Right kidney (tissue), 1 donor: Measurements from ENCODE around the gene CNRIP1.
A peak's percentile ranks its signal among the peaks of the same experiment; 100 is the strongest.

Source experiments
- DNase-seq: peaks from one replicate; pipeline ENCODE4 v3.0.0-alpha.2; 2016

CNRIP1 gene

DNA sequence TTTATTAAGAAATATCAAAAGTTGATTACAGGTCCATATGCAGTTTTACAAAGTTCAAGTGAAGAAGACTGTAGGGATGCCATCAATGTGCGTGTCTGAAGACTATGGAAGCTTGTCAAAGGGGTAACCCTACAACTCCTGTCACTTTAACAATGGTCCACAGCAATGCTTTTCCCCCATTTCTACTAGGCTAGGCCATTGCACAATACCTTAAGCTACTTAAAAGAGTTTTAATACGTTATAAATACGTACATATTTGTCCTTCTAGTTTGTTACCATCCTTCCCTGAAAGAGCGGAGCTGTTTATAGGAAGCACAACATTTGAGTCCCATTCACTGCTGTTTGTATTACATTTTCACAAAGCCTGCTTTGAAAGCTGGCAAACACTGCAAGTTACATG lies 26.7 kb downstream of the CNRIP1 start:
- no peak for DNase-seq

DNA sequence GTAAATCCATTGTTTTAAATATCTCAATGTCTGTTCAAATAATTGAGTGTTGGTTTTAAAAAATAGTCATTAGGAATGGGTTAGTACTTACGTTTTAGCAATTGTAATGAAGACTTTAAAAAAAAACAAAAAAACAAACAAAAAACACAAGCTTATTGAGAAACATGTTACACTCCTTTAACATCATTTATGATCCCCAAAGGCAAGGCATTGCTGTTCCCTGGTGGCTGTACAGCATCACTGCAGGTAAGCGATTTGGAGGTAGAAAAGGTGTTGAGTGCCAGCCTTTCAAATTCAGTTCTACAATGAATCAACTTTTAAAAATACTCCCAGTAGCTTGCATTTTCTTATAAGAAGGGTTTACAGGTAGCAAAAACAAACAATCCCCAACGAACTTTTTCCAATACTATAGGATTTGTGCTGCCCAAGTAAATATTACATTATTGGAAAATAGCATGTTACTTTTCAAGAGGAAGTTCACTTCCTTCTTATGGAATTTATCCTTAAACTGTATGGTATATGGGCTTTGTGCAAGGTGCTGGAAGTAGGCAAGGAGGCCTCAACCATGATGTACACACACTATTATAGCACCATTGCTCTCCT lies 27.5 kb downstream of the CNRIP1 start:
- no peak for DNase-seq

DNA sequence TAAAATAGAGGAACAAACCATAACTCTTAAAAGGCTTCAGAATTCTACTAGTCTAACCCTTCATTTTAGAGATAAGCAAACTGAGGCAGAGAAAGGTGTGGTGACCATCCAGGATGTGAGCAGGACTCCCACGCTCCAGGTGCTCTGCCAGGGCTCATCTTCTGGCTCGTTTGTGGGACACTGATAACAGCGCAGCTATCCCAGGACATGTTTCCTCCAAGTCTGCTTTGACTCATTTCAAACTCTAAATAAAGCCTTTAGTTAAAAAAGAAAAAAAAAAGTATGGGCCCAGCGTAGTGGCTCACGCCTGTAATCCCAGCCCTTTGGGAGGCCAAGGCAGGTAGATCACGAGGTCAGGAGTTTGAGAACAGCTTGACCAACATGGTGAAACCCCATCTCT lies 28.4 kb downstream of the CNRIP1 start:
- DNase-seq = no peak

DNA sequence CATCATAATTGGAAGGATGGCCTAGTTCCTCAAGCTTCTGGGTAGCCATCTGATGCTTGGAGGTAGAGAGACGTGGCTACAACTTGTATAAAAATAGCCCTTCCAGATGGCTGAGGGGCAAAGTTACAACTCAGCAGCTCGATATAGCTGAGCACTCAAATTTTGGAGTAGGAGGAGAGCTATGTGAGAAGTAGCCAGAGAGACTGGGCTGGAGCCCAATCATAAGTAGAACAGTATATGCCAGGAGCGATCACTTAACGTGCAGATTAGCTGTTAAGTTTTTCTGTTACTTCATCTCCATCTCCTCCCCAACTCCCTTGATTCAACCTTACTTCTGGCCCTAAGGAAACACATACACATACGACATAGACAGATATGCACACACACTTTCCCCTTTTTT lies 28.8 kb downstream of the CNRIP1 start:
- DNase-seq = no peak

DNA sequence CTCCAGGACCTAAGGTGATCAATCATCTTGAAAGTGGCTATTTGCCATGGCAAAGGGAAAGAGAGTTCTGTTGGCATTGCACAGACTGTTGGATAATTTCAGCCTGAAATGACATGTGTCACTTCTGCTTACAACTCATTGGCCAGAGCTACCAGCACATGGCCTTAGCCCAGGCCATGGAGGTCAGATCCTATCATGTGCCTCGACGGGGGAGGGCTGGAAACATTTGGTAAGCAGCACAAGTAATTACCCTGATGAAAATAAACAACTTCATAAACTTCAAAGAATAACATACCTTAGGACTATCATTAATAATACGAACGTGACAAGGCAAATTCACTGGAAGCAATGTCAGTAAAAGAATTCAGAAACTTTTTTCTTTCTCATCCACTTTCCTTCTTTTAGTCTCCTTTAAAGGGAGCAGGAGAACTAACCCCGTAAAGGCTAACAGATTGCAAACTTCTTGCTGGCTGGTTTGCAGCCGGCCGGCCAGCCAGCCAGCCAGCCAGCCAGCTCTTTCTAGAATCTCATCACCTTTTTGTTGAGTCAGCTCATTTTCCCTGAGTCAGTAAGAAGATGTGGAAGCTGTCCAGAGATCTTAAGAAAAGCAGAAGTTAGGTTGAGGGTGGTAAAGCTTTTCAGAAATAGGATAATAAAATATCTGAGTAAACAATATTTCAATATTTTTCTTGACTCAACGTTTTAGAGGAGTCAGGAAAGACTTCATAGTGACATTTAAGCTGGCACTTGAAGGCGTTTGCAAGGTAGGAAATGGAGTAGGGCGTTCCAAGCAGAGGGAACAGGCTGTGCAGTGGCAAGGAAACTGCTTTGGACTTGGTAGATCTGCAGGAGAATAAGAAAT lies 31.9 kb downstream of the CNRIP1 start:
- no peak for DNase-seq

DNA sequence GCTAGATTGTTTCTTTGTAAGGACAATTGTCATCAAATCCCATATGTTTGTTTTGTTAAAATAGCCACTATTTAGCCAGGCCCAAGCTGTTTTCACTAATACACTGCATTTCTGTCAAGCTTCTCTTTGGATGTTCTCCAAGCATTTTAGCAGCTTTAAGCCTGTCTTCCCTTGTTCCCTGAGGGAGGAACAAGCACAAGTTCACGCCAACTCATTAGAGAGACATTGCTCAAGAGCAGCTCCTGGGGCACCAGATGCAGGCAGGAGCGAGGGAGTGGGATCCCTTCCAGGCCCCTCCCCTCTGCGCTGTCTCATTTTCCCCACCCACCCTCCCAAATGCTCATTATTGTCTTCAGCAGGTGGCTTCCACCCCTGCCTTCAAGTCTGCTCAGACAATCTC lies 34.9 kb downstream of the CNRIP1 start:
- no peak for DNase-seq

DNA sequence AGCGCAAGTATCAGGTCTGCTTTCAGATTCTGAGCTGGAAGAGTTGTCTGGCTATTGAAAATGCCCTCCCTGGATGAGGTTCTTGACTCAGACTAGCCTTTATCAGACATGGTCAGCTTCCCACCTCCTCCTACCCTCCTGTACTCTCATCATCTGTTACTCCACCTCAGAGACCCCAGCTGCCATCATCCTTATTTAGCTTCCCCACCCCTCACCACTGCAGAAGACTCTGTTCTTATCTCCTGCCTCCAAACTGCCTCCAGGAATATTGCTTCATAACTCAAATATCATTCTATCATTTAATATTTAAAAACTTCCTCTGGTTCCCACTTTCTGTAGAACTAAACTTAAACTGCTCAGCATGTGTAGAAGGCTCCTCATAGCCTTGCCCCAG lies 36.3 kb downstream of the CNRIP1 start:
- no peak for DNase-seq

DNA sequence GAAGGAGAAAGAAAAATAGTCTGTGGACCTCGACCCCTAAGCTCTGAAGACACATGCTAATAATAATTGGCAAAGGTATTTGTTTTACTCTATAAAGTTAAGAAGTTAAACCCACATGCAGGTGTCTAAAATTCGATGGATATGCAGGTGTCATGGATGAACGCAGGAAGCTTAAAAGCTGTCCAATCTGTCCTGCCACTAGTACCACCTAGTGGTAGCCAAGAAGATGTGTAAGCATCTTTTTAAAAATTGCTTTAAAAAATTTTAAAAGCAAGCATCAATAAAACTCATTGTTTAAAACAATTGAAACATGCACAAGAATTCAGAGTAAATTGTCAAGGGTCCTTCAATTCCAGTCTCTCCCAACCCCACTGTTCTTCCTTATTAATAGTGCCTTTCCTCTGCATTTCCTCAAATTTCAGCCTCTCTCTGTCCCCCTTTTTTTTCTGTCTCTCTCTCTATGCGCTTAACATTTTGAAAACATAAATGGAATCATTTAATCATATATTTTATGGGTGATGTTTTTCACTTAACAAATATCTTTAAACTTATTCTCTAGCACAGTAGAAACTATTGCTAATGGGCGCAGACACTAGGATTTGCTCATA lies 36.8 kb downstream of the CNRIP1 start:
- DNase-seq = no peak

DNA sequence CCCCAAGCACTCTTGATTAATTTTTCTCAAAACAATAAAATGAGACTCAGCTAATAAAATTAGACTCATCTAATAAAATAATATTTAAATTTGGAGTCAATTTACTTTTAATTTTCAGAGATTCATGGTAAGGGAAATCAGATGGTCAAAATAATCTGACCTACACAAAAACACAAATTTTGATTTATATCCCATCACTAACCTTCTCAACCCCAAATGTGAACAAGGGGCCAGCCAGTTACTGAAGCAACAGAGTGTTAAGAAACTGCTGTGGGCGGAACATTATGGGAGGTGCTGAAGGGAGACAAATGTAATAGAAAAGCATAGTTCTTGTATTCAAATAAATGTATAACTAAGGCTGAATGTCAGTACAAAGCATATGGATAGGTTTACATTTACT lies 39.0 kb downstream of the CNRIP1 start:
- no peak for DNase-seq

DNA sequence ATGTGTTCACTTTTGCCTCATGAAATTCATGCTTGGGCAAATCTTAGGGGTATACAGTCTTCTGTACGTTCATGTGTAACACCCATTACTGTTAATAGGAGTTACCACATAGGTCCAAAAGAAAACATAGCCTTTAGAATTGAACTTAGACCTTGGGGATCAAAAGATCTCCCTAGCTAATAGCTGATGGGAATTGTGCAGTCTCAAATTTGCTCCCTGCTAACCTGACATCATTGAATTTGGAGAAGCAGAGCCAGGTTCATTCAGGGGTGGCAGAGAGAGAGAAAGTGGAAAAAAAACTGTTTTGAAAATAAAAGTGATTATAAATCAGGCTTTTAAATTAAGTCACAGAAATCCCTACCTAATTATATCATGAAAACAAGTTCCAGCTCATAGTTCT lies 39.4 kb downstream of the CNRIP1 start:
- DNase-seq = no peak

DNA sequence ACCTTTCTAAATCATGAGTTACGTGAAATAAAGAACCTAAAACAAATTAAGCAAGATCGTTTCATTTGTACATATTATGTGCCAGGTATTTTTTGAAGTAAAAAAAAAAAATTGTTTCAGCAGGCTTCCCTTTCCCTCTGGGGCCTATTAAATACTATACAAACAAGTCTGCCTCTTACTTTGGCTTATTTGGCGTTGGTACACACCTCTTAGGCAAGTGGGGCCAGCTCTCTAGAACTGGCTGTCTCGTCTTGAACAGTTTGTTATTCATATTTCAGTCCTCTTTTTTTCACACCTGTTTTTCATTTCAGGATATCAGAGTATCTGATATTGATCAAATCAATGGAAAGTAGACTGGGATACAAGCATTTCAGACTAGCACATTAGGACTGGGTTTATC lies 40.1 kb downstream of the CNRIP1 start:
- no peak for DNase-seq

DNA sequence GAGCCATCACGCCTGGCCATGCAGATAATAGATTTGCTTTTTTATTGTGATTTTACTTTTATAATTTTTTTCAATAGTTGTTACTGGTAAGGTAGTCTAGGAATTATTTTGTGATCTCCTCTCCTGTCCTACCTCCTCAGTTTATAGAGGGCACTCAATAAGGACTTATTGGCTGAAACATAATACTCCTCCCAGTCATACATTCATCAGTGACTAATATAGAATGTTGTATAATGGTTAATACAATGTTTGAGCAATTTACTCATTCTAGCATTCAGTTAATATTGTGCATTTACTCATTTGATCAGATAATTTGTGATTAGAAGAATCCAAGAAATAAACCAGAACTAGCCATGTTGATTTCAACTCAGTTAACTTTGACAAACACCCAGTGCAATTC lies 41.6 kb downstream of the CNRIP1 start:
- DNase-seq = no peak

DNA sequence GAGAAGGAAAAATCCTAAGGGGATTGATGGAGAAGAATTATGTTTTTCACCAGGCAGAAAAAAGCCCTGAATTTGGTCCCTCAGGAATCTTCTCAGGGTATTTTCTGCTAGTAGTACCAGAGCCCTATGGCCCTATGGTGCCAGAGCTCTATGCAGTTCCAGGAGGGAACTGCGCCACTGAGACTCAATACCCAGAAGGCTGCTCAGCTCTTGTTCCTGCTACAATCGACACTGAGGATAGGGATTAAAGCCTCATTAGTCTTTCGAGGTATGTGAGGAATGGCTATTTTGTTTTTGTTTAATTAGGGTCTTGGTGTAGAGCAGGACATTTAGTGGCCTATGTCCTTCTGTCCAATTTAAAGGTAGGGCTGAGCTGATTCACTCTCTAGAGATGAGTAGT lies 45.7 kb downstream of the CNRIP1 start:
- no peak for DNase-seq

DNA sequence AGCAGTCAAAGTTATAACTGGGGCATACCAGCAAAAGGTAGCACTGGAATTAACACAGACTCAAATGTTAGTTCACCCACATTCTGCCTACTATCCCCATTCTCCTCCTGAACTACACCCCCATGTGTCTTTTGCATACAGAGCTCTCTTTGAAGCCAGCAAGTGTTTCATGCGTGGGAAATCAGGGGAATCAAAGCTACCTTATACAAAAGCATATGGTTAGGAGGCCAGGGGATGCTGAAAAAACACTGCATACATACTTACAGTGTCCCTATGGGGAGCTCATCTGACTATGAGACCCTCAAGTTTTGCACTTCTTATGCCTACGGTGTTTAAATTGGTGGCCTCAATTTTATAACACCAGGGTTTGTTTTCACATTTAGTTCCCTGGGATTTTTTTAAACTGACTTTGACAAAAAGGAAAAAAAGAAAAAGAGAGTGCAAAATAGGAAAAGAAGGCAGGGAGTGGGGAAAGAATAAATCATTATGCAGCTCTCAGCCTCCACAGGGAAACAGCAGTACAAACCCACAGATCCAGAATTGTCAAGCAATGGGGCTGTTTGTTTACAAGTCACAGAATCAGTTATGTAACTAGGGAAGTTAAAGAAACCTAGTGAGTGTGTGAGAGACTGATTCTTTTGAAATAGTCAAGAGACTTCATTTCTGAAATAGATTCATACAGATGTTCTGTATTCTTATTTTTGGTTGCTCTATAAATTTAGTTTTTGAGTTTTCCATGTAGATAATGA lies 47.3 kb downstream of the CNRIP1 start:
- no peak for DNase-seq

DNA sequence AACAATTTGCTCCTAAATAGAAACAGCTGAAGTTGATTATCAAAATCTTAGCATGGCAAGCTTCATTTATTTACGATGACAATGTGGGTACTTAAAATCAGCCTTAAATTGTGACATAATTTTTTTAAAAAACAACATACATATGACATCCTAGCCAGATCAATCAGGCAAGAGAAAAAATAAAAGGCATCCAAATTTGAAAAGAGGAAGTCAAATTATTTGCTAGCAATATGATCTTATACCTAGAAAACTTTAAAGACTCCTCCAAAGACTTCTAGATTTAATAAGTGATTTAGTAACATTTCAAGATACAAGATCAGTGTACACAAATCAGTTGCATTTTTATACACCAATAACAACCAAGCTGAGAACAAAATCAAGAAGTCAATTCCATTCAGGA lies 53.1 kb downstream of the CNRIP1 start:
- DNase-seq = no peak

DNA sequence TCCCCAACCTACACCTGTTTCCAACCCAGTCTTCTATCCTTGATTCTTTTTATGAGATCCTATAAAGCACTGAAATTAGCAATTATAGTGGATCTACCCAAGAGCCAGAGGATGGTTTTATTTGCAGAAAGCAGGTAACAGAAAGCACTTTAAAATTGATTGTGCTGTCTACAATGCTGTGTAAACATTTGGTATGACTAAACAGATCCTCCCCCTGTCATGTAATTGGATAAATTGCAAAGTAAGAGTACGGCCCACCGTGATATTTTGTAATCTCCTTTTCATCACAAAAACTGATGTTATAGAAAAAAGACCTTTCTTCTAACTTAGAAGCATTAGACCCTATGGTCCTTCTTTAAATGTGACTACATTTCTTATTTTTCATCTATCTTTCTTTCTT lies 56.1 kb downstream of the CNRIP1 start:
- DNase-seq = no peak

DNA sequence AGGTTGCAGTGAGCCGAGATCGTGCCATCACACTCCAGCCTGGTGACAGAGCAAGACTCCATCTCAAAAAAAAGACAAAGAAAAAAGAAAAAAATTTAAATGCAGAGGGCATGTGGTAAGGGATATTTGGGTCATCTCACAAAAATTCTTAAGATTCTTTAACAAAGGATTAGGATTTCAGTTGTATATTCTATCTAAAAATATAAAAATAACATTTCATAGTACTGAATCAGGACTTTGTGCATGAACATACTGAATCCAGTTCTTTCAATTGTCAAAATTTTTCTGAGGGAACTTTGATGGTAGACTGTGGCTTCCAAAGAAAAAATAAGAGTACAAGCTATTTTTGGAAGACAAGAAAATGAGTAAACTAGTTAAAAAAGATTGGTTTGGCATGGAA lies 60.9 kb downstream of the CNRIP1 start:
- no peak for DNase-seq

DNA sequence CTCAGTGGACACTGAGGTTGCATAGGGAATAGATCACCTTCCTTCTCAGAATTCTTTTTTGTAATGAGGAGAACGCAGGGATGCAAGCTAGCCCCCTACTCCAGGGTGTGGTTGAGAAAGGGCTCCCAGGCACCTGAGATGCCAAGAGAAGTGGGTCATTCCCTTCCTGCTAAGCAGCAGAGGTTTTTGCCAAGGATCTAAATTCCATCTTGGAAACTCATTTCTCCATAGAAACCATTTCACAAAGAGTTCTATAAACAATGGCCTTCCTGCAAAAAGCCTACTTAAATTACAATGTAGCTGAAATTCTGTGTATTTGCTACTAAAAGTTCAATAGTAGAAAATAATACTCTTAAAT lies 63.7 kb downstream of the CNRIP1 start:
- no peak for DNase-seq

DNA sequence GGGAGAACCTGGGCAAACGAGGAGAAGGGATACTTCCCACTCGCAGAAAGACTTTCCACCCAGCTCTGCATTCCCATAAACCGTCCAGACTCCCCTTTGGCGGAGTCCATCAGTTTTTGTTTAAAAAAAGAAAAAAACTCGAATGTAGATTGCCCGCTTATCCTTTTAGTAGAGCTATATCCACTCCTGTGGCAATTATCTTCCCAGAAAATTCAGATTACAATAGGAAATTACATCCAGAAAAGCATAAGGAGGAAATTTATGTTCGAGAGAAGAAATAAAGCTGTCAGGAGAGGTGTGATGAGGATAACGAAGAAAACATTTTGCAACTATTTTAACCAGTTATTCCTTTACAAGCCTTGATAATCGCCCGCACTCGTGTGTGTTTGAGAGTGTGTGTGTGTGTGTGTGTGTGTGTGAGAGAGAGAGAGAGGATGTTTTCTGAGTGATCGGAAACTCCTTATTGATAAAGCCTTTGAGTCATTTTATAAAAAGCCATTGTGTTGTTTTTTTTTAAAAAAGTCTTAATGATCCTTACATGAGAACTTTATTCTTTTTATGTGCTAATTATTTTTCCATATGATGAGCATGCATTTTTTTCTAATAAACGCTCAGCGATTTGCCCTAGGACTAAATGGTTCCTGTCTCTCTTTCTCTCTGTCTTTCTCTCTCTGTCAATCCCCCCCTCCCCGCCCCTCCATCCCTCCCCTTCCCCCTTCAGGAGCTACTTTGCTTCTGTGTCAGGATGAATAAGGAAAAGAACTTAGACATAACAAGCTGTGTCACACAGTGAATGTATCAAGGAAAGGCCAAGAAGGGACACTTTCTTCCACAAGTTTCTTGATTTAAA lies 66.3 kb downstream of the CNRIP1 start:
- DNase-seq = no peak

DNA sequence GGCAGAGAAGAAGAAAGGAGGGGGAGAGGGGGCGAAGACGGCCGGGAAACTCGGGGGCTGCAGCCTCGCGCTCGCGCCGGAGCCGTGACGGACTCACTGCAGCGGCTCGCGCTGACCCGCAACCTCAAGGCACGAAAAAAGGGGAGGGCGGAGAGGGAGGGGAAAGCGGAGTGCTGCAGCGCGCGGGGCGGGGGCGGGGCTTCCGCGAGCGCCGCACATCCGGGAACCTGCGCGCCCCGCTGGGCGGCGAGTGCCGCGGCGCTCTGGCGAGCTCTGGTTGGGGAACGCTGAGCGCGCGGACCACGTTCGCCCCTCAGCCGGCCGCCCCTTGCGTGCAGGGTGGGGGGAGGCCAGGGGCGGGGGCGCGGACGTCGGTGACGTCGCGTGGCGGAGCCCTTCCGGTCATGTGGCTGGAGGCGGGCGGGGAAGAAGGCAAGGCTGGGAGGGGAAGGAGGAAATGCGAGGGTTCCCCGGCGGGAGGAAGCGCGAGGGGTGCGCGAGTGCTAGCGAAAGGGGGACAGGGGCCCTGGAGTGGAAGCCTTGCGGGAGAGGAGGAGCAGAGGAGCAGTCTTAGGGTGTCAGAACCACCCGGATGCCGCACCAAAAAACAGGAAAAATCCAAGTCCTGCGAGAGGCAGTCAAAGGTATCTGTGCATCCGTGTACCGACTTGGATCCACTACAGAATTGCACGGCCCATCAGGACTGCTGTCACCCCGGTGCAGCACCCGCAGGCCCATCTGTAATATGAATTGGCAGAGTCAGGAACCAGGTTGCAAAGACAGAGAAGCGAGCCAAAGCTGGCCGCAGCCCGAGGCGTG lies 67.1 kb downstream of the CNRIP1 start, which contains the start of gene PPP3R1:
Gene PPP3R1, minus strand, starts transcription at position 133 of the 819 bp plus-strand sequence. CDS start 405 bp downstream, outside the sequence.
- DNase-seq = peak; percentile 90

DNA sequence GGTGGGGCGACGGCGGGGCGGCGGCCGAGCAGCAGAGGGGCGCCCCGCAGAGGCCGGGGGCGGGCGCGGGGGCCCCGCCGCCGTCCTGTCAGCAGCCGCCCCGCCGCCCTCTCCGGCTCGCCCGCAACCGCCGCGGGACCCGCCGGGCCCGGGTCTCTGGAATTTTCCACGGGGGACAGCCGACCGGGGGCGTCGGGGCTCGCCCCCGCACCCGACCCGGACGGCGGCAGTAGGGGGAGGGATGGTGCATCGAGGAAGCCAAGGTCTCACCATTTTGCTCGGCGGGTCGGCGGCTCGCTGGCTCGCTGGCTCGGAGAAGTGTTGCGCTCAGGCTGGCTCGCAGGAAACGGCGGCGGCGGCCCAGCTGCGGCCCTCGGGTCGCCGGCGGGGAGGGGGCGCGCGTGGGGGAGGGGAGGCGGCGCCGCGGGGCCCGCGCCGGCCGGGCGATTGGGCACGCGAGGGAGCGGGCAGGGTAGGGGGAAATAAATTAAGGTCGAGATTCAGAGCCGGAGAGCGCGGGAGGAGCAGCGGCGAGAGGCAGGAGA lies 67.8 kb downstream of the CNRIP1 start:
- DNase-seq = peak; percentile 85
